Spleen (tissue), 11 donors: ENCODE results near the gene C11orf21. TPM values are rescaled to one million over a fixed set of nuclear protein-coding genes. Genes with fewer than 3 reads are reported as not detected.

Source experiments
- DNase-seq: peaks from one replicate; pipeline ENCODE4 v3.0.0-alpha.2; 2020
- H3K27ac ChIP-seq, 8 donors: fragments of 200-600 bp; sonication (generic) in 7 of 8; 1 replicate in 4 of 8; 2 replicates in 4 of 8; pipeline versions ENCODE4 v1.5.0 to v1.8.0; 2016 to 2021; ENCODE audit warnings: inconsistent platforms in 4 of 8, mild to moderate bottlenecking in 4 of 8, moderate library complexity in 1 of 8
- H3K27me3 ChIP-seq, 7 donors: fragments of 200-600 bp; sonication (generic) in 6 of 7; replicated peaks in 1 of 7; 1 replicate in 4 of 7; 2 replicates in 3 of 7; pipeline versions ENCODE4 v1.5.0 to v1.8.0; 2016 to 2021; ENCODE audit warnings: inconsistent platforms in 3 of 7, mild to moderate bottlenecking in 1 of 7
- H3K36me3 ChIP-seq, 6 donors: fragments of 200-600 bp; sonication (generic) in 5 of 6; 1 replicate in 4 of 6; 2 replicates in 2 of 6; pipeline versions ENCODE4 v1.5.0 to v1.8.0; 2016 to 2021; ENCODE audit warnings: inconsistent platforms in 2 of 6
- H3K4me1 ChIP-seq, 6 donors: fragments of 200-600 bp; sonication (generic) in 5 of 6; 1 replicate in 3 of 6; 2 replicates in 3 of 6; pipeline versions ENCODE4 v1.5.0 to v1.8.0; 2016 to 2021; ENCODE audit warnings: inconsistent platforms in 3 of 6
- H3K4me3 ChIP-seq, 8 donors: fragments of 200-600 bp; sonication (generic) in 7 of 8; 1 replicate in 4 of 8; 2 replicates in 4 of 8; pipeline versions ENCODE4 v1.5.0 to v1.8.0; 2016 to 2021; ENCODE audit warnings: inconsistent platforms in 4 of 8, mild to moderate bottlenecking in 4 of 8, moderate library complexity in 2 of 8
- H3K9me3 ChIP-seq, 8 donors: fragments of 200-600 bp; sonication (generic) in 7 of 8; 1 replicate in 4 of 8; 2 replicates in 4 of 8; pipeline versions ENCODE4 v1.5.0 to v1.8.0; 2016 to 2021; ENCODE audit warnings: inconsistent platforms in 4 of 8
- POLR2A ChIP-seq, 3 donors: fragments of 450-650 bp; IDR thresholded peaks; one replicate each; pipeline ENCODE4 v1.5.1; 2017; ENCODE audit warnings: antibody characterized with exemption in 3 of 3, mild to moderate bottlenecking in 1 of 3
- POLR2AphosphoS5 ChIP-seq, 3 donors: sonication (generic); formaldehyde crosslinking; IDR thresholded peaks; one replicate each; pipeline ENCODE4 v1.5.1; 2017; ENCODE audit warnings: antibody characterized with exemption in 3 of 3
- WGBS, 5 donors: extraction: QIAGEN DNeasy Blood & Tissue Kit in 3 of 5; methylation state at CpG; one replicate each; pipeline versions ENCODE4 v1.1.5 to v1.1.7; 2013 to 2018; 5-methylcytosine and 5-hydroxymethylcytosine counted together
- intact Hi-C: fragments of 100-400 bp; cut with DNase I; formaldehyde crosslinking; loops from one replicate; pipeline ENCODE4 v1.15.0; 2023; ENCODE audit warnings: low total_unique reads
- polyA plus RNA-seq, 3 donors: library from polyadenylated mRNA; stranded (reverse); fragments of 200-250 nt; gene quantifications; one replicate each; pipeline ENCODE4 v1.2.1, GENCODE V29; 2013
- total RNA-seq, 7 donors: library from RNA; depleted of rRNA in 3 of 7; stranded (reverse); fragments of >200 nt in 3 of 7; fragmentation: NEBNext Ultra II Directional in 4 of 7; extraction: Animal tissue kit (Norgen Biotek cat#: 25700) in 4 of 7; gene quantifications; one replicate each; pipeline versions ENCODE4 v1.1.0 to v1.2.1, GENCODE V29; 2016 to 2021
- TF ChIP-seq, protein P1 (sequence below), 11 experiments: fragments of 200-600 bp in 7 of 11; fragments of 450-650 bp in 4 of 11; sonication (generic) in 4 of 11; IDR thresholded peaks in 8 of 11; conservative IDR thresholded peaks in 3 of 11; 1 replicate in 7 of 11; 2 replicates in 4 of 11; pipeline versions ENCODE4 v1.4.0 to v1.8.0; 2016 to 2021; ENCODE audit warnings: antibody characterized with exemption in 11 of 11, inconsistent platforms in 4 of 11, mild to moderate bottlenecking in 1 of 11
- donor health status: healthy with polysubstance abuse.
- donor health status: DM: no; HTN: no; CAD: no; lungs with moderate emphysema.
- donor health status: DM: no; HTN: no; CAD: no.
- donor health status: Bipolar disorder and iron deficiency.
- donor health status: healthy.
- donor health status: DM: no; HTN: no; CAD: no.
- donor health status: DM: yes; HTN: yes; CAD: no.

C11orf21 gene
- total and polyA plus RNA-seq, 10 donors, result 8.6 to 24.9 (median 17.1) TPM

DNA sequence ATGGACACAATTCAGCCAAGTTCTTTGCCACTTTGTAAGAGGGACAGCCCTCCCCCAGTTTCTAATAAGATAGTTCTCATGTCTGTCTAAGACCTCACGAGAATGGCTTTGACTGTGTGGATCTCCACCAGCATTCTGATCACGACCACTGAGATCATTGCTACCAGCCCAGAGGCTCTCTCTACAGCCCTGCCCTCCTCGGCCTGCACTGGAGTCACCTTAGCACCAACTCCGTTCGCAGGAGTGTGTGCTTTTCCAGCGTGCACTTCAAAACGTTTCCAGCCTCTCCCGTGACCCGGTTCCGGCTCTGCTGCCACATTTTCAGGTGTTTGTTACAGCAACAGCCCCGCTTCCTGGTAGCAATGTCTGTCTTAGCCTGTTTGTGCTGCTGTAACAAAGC, 26.3 kb upstream of the C11orf21 start:
- Histone ChIP-seq H3K27ac (no peak overlapping the region), H3K4me1 (no peaks in the 10 kb centered on the region), H3K9me3 (peaks cover 0 to 17% (median 10%) of the 10 kb centered on the region in 8 donors), H3K4me3 (no peak overlapping the region), H3K27me3 (no peaks in the 10 kb centered on the region), H3K36me3 (no peaks in the 10 kb centered on the region)
- WGBS, 5 donors, result 86 to 92% (median 90%) methylated on average over 11 of the region's 11 CpGs
- intact Hi-C loops, result no loop called here
- DNase-seq, result no peak
- no peak for TF ChIP-seq POLR2A (IDR thresholded peaks at IDR 0.05)
- TF ChIP-seq, protein P1, sequence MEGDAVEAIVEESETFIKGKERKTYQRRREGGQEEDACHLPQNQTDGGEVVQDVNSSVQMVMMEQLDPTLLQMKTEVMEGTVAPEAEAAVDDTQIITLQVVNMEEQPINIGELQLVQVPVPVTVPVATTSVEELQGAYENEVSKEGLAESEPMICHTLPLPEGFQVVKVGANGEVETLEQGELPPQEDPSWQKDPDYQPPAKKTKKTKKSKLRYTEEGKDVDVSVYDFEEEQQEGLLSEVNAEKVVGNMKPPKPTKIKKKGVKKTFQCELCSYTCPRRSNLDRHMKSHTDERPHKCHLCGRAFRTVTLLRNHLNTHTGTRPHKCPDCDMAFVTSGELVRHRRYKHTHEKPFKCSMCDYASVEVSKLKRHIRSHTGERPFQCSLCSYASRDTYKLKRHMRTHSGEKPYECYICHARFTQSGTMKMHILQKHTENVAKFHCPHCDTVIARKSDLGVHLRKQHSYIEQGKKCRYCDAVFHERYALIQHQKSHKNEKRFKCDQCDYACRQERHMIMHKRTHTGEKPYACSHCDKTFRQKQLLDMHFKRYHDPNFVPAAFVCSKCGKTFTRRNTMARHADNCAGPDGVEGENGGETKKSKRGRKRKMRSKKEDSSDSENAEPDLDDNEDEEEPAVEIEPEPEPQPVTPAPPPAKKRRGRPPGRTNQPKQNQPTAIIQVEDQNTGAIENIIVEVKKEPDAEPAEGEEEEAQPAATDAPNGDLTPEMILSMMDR (IDR thresholded peaks at IDR 0.05 in 8 of 11, conservative IDR thresholded peaks at IDR 0.05 in 3 of 11), result no peak

DNA sequence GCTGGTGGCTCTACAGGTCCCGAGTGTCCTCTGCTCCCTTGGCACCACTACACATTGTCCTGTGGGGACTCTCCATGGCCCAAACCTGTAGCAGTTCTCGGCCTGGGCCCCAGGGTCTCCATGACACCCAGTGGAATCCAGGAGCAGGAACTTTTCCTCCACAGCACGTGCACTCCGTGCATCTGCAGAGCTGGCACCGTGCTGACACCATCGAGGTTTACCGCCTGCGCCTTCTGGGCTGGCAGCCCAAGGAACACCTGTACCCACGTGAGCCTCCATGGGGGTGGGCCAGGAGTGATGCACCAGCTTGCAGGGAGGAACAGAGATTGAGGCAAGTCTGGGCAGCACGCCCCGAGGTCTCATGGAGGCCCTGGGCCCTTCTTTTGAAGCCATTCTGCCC, 25.3 kb upstream of the C11orf21 start:
- Histone ChIP-seq H3K36me3 (no peaks in the 10 kb centered on the region), H3K4me3 (no peak overlapping the region), H3K4me1 (no peaks in the 10 kb centered on the region), H3K27me3 (no peaks in the 10 kb centered on the region), H3K27ac (no peak overlapping the region), H3K9me3 (peaks cover 0 to 21% (median 10%) of the 10 kb centered on the region in 8 donors)
- TF ChIP-seq POLR2A (IDR thresholded peaks at IDR 0.05) (no peak), POLR2AphosphoS5 (IDR thresholded peaks at IDR 0.05) (no peak)
- TF ChIP-seq, protein P1 (IDR thresholded peaks at IDR 0.05 in 8 of 11, conservative IDR thresholded peaks at IDR 0.05 in 3 of 11), result no peak
- intact Hi-C loops, result no loop called here
- peak; percentile 49 for DNase-seq
- 81 to 91% (median 85%) methylated on average over 11 of the region's 11 CpGs for WGBS, 5 donors

DNA sequence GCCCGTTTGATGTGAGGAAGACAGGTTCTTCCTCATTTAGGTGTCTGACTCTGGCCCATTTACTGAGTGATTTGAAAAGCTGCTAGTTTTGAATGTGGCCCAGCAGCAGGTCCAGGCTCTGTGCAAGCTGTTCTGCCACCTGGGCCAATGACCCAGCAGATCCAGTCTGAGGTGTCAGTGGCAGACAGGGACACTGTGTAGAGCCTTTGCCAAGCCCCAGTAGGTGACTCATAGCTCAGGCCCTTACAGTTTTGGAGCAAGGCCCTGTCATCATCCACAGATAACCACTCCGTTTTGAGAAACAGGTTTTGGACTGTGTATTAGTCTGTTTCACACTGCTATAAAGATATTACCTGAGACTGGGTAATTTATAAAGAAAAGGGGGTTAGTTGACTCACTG, 24.0 kb upstream of the C11orf21 start:
- intact Hi-C loops, result no loop called here

DNA sequence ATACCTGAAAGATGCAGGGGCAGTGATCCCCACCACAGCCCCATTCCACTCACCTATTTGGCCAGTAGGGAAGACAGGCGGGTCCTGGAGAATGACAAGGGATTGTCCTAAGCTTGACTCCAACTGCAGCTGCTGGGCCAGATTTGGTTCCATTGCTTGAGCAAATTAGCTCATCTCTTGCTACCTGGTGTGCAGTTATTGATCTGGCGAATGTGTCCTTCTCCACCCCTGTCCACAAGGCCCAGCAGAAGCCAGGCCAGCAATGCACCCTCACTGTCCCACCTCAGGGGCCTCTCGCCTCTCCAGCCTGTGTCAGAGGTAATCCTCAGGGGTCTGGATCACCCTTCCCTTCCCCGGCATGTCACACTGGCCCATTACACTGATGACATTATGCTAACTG, 23.4 kb upstream of the C11orf21 start:
- TF ChIP-seq, protein P1 (IDR thresholded peaks at IDR 0.05 in 8 of 11, conservative IDR thresholded peaks at IDR 0.05 in 3 of 11), result no peak
- TF ChIP-seq POLR2A (IDR thresholded peaks at IDR 0.05) (no peak), POLR2AphosphoS5 (IDR thresholded peaks at IDR 0.05) (no peak)
- no peaks in the 10 kb centered on the region for H3K36me3 ChIP-seq
- peak; percentile 37 for DNase-seq
- H3K9me3 ChIP-seq, result peaks cover 0 to 5% (median 0%) of the 10 kb centered on the region in 8 donors
- H3K27me3 ChIP-seq, result peaks cover 0 to 6% (median 0%) of the 10 kb centered on the region in 7 donors
- H3K4me1 ChIP-seq, result no peaks in the 10 kb centered on the region
- H3K27ac ChIP-seq, result no peak overlapping the region
- intact Hi-C loops, result no loop called here
- WGBS, 5 donors, result 76 to 95% (median 88%) methylated on average over 4 of the region's 4 CpGs
- no peak overlapping the region for H3K4me3 ChIP-seq

More for the DNA sequence above, 24.0 kb upstream of the C11orf21 start:
- Histone ChIP-seq H3K36me3 (no peaks in the 10 kb centered on the region), H3K4me1 (no peaks in the 10 kb centered on the region), H3K27me3 (peaks cover 0 to under 1% (median 0%) of the 10 kb centered on the region in 7 donors), H3K9me3 (peaks cover 0 to 10% (median 1%) of the 10 kb centered on the region in 8 donors), H3K27ac (no peak overlapping the region), H3K4me3 (no peak overlapping the region)
- WGBS, 5 donors, result 79 to 96% (median 85%) methylated on average over 2 of the region's 2 CpGs
- TF ChIP-seq POLR2AphosphoS5 (IDR thresholded peaks at IDR 0.05), result no peak
- TF ChIP-seq, protein P1 (IDR thresholded peaks at IDR 0.05 in 8 of 11, conservative IDR thresholded peaks at IDR 0.05 in 3 of 11), result no peak
- no peak for TF ChIP-seq POLR2A (IDR thresholded peaks at IDR 0.05)
- DNase-seq, result peak; percentile 1
